Mucosa of stomach (tissue), 1 donor: ENCODE data around the gene TSGA10IP.

Experiments
- H3K27me3 ChIP-seq: one replicate; pipeline ENCODE4 v1.7.0; 2013; ENCODE audit warnings: mild to moderate bottlenecking, low read length; ENCODE audit not compliant: control insufficient read depth, insufficient read depth
- H3K36me3 ChIP-seq: one replicate; pipeline ENCODE4 v1.7.0; 2013; ENCODE audit warnings: low read length; ENCODE audit not compliant: control insufficient read depth, insufficient read depth
- H3K4me1 ChIP-seq: one replicate; pipeline ENCODE4 v1.7.0; 2013; ENCODE audit warnings: mild to moderate bottlenecking, low read length; ENCODE audit not compliant: control insufficient read depth, insufficient read depth
- H3K4me3 ChIP-seq: one replicate; pipeline ENCODE4 v1.7.0; 2013; ENCODE audit warnings: low read length
- H3K9ac ChIP-seq: one replicate; pipeline ENCODE4 v1.7.0; 2013; ENCODE audit warnings: mild to moderate bottlenecking, low read length, moderate library complexity
- H3K9me3 ChIP-seq: one replicate; pipeline ENCODE4 v1.7.0; 2013; ENCODE audit warnings: mild to moderate bottlenecking, low read length, moderate library complexity; ENCODE audit not compliant: control insufficient read depth
- donor health status: Pancreatic carcinoma.

TSGA10IP gene

DNA sequence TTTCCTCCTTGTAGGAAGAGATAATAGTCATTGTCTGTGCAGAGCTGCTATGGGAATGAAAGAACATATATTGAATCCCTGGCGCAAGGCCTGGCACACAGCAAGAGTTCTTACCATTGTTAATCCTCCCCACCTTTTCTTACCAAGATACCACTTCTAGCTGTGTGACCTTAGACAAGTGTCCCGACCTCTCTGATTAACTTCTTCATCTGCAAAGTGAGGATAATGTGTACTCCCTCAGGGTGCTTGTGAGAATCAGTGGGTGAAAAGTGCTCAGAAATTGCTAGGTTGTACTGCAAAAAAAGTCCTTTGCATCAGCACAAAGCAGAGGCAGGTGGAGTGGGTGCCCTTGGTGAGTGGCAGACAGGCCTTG lies 62.8 kb downstream of the TSGA10IP start:
- no peak overlapping the region for H3K9ac ChIP-seq
- H3K27me3 ChIP-seq: peaks cover 30% of the 10 kb centered on the region
- H3K4me1 ChIP-seq: peaks cover 2% of the 10 kb centered on the region

DNA sequence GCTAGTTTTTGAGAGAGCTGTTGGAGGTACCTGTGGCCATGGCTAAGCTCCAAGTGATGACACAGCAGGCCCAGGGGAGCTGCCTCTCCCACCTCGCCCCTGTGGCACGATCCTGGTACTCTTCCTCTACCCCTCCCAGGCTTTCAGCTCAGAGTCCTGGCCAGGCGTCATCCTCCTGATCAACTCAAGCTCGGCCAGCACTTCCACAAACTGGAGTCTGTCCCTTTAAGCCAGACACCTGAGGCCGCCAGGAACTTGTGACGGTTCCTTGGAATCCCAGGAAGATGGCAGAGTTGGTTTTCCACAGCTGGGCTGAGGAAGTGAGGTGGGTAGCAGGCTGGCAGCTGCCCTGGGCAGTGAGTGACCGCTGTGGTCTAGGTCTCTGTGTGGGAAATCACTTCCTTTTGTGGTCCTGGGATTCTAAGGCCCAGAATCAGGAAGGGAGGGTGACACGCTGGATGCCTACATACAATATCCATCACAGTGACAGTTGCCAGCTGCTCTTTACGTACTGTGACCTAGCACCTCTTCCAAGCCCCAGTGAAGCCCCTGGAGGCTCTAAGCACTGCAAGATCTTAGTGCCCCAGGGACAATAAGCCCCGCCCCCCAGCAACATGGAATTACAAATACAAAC lies 63.3 kb downstream of the TSGA10IP start:
- no peaks in the 10 kb centered on the region for H3K4me1 ChIP-seq
- peaks cover 35% of the 10 kb centered on the region for H3K27me3 ChIP-seq
- H3K36me3 ChIP-seq: peaks cover 5% of the 10 kb centered on the region
- no peak overlapping the region for H3K4me3 ChIP-seq
- H3K9ac ChIP-seq: no peak overlapping the region
- H3K9me3 ChIP-seq: no peaks in the 10 kb centered on the region

More for the DNA sequence above, 62.8 kb downstream of the TSGA10IP start:
- Histone ChIP-seq H3K36me3 (peaks cover 5% of the 10 kb centered on the region), H3K9me3 (no peaks in the 10 kb centered on the region), H3K4me3 (no peak overlapping the region)
